Measurements from ENCODE around the gene CCDC106.

CCDC106 gene

DNA sequence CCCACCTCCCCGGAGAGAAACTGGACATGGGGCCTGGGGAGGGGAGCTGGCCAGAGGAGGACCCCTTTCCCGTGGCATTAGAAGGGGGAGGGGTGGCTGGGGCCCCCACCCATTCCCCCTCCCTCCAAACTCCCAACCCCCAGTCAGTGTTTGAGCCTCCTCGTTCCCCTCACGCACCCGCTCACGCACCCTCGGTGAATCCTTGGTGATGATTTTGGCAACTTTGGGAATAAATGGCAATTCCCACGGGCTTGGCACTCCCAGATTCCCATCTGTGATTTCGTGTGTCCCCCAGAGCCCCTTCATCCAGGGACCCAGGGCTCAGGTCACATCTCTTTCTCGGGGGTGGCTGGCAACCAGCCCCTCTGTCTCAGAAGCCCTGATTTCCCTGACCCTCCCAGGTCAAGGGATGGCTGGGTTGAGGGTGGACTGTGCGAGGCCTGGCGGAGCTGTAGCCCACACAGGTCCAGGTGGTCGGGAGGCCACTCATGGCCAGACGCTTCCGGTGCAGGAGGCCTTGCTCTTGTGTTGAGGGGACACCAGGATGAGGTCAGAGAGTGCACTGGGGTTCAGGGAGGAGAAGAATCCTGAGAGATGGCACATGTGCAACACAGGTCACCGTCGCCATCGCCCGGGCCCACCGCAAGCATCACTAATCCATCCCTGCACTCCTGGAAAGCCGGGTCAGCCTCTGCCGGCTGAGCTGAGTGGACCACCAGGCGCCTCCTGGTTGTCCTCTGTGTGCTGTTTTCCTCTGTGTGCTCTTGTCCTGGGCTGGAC, 47.7 kb downstream of the CCDC106 start:
- DNase-seq (ENCODE audit: low read depth) = no peak
- H3K4me3 ChIP-seq (ENCODE audit: low read length) = no peak overlapping the region
- TF ChIP-seq, protein P1, sequence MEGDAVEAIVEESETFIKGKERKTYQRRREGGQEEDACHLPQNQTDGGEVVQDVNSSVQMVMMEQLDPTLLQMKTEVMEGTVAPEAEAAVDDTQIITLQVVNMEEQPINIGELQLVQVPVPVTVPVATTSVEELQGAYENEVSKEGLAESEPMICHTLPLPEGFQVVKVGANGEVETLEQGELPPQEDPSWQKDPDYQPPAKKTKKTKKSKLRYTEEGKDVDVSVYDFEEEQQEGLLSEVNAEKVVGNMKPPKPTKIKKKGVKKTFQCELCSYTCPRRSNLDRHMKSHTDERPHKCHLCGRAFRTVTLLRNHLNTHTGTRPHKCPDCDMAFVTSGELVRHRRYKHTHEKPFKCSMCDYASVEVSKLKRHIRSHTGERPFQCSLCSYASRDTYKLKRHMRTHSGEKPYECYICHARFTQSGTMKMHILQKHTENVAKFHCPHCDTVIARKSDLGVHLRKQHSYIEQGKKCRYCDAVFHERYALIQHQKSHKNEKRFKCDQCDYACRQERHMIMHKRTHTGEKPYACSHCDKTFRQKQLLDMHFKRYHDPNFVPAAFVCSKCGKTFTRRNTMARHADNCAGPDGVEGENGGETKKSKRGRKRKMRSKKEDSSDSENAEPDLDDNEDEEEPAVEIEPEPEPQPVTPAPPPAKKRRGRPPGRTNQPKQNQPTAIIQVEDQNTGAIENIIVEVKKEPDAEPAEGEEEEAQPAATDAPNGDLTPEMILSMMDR (conservative IDR thresholded peaks at IDR 0.05; ENCODE audit: low read depth, low read length) = no peak

DNA sequence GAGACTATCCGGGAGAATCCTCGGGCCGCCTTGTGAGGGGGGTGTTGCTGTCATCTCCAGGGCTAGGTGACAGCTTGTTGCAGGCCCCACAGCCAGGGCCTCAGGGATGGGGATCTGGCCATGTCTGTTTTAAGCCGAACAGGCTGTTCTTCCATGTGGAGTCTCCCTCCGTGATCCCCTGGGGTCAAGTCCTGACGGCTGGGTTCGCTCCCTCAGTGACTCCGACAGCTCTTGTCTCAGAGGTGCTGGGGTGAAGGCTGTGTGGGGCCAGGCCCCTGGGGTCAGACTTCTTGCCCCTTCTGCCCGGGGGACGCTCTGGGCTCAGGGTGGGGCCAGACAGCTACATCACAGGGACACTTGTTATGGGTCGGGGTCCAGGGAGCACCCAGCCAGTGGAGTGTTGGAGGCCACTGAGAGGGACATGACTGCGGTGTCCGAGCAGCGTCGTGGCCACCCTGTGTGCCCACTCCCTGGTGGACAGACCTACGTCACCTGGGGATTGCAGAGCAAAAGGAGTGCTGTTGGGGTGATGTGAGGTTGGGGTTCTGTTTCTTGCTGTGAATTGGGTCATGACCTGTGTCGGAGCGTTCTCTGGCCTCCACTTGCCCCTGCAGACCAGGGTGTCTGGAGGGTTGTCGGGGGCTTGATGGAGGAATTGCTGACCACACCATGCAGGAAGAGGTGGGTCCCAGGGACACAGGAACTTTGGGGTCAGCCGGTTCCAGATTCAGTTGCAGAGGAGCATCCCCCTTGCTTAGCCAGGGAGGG, 48.5 kb downstream of the CCDC106 start:
- TF ChIP-seq, protein P1 (conservative IDR thresholded peaks at IDR 0.05; ENCODE audit: low read depth, low read length) = no peak
- H3K4me3 ChIP-seq (ENCODE audit: low read length) = no peak overlapping the region
- DNase-seq (ENCODE audit: low read depth) = no peak

DNA sequence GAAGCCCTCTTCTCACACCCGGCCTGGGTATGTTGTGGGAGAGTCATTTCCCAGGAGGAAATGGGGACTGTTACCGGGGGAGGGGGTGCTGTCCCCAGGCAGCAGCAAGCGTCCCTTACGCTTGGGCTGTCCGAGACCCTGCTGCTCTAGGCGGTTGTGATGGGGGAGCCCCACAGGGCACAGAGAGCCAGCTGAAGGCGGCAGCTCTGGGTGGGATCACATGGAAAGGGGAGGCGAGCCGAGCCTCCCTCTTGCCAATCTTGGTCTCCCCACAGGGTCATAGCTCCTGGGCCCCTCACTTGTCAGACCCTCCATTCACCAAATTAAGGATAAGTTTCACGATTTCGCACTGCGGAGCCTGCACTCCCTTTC, 49.0 kb downstream of the CCDC106 start:
- DNase-seq (ENCODE audit: low read depth) = no peak
- H3K4me3 ChIP-seq (ENCODE audit: low read length) = no peak overlapping the region
- TF ChIP-seq, protein P1 (conservative IDR thresholded peaks at IDR 0.05; ENCODE audit: low read depth, low read length) = no peak

DNA sequence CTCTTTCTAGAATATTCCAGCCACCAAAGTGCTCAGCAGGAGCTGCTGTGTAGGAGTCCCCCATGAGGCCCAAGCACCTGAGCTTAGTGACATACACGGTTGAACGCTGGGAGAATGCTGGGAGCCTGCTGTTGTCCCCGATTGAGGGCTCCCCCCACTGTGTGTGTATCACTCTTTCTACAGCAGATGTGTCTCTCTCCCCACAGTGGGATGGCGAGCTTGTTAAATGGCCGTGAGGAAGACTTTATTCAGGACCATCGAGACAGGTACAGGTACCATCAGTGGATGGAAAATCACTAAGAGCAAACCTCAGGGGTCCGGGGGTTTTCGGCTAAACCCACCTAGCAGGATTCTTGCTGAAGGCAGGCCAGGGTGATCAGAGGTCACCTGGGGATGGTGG, 49.7 kb downstream of the CCDC106 start:
- no peak overlapping the region for H3K4me3 ChIP-seq (ENCODE audit: low read length)
- TF ChIP-seq, protein P1 (conservative IDR thresholded peaks at IDR 0.05; ENCODE audit: low read depth, low read length) = no peak
- no peak for DNase-seq (ENCODE audit: low read depth)

DNA sequence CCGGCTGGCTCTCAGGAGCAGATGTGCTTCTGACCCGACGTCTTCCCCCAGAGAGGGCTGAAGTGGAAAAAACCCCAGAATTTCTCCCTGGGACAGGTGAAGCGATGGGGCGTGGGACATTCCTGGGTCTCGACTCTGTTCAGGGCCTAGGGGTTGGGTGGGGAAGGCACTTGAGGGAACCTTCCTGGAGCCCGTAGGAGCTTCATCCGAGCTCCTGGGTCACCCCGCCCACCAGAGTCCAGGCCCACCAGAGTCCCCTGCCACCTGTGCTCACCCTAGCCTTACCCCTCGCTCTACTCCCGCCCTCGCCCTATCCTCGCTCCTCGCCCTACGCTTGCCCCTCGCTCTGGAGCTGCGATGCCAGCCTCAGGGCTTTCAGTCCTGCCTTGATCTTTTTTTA, 50.2 kb downstream of the CCDC106 start:
- TF ChIP-seq, protein P1 (conservative IDR thresholded peaks at IDR 0.05; ENCODE audit: low read depth, low read length) = no peak
- no peak overlapping the region for H3K4me3 ChIP-seq (ENCODE audit: low read length)
- no peak for DNase-seq (ENCODE audit: low read depth)

DNA sequence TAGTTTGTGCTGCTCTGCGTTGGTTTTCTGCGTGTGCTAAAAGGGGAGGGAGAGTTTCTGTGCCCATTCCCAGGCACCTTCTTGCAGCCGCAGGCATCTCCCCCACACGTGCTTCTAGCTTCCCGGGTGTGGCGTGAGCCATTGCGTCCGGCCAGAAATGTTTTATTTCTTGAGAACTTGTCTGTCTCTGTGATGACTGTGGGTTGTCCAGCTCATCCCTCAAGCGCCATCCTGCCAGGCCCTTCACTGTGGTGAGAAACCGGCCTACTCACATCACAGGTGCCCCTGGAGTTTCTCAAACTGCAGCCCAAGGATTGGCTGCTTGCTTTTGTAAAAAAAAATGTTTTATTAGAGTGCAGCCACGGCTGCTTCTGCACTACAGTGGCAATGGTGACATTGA, 51.2 kb downstream of the CCDC106 start:
- no peak for DNase-seq (ENCODE audit: low read depth)
- H3K4me3 ChIP-seq (ENCODE audit: low read length) = no peak overlapping the region
- TF ChIP-seq, protein P1 (conservative IDR thresholded peaks at IDR 0.05; ENCODE audit: low read depth, low read length) = no peak

DNA sequence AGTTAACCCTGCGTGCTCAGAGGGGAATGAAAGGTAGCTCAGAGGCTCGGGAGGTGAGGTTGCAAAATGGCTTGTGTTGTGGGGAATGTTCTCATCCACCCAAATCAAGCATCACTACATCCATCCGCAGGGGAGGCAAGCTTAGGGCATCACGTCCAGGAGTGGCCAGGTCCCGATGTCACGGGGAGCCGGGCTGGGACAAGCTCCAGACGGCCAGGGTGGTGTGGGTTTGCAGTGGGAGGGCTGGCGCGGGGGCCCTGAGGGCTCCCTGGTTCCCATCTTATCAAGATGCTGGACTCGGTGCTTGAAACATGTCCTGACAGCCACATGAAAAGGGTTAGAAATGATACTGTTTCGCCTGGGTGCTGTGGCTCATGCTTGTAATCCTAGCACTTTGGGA, 52.8 kb downstream of the CCDC106 start:
- TF ChIP-seq, protein P1 (conservative IDR thresholded peaks at IDR 0.05; ENCODE audit: low read depth, low read length) = no peak
- no peak for DNase-seq (ENCODE audit: low read depth)
- no peak overlapping the region for H3K4me3 ChIP-seq (ENCODE audit: low read length)
